Transverse colon (tissue), 4 donors: Measurements from ENCODE around the gene KRTAP1-5. TPM values are rescaled to one million over a fixed set of nuclear protein-coding genes. Genes with fewer than 3 reads are reported as not detected.
"Not testable (repeated sequence)": the region's sequence is repeated elsewhere in the genome, so short reads cannot be mapped to it uniquely, and the experiment has no call there.

Experiments
- DNase-seq: peaks from one replicate; pipeline ENCODE4 v3.0.0-alpha.2; 2019
- H3K27ac ChIP-seq, 4 donors: fragments of 200-600 bp; sonication (generic); 2 replicates each; pipeline ENCODE4 v1.5.1; 2016 to 2018; ENCODE audit warnings: inconsistent platforms in 4 of 4
- H3K27me3 ChIP-seq: fragments of 200-600 bp; sonication (generic); 2 replicates; pipeline ENCODE4 v1.5.1; 2017; ENCODE audit warnings: inconsistent platforms
- H3K36me3 ChIP-seq, 4 donors: fragments of 200-600 bp; sonication (generic); 2 replicates each; pipeline ENCODE4 v1.5.1; 2017 to 2019; ENCODE audit warnings: inconsistent platforms in 4 of 4
- H3K4me1 ChIP-seq, 4 donors: fragments of 200-600 bp; sonication (generic); 2 replicates each; pipeline ENCODE4 v1.5.1; 2017 to 2020; ENCODE audit warnings: inconsistent platforms in 4 of 4
- H3K4me3 ChIP-seq, 4 donors: fragments of 200-600 bp; sonication (generic); 1 replicate in 1 of 4; 2 replicates in 3 of 4; pipeline versions ENCODE4 v1.5.1 to v1.6.1; 2017 to 2019; ENCODE audit warnings: inconsistent platforms in 4 of 4
- H3K9me3 ChIP-seq, 2 donors: fragments of 200-600 bp; sonication (generic); 2 replicates each; pipeline ENCODE4 v1.5.1; 2017 to 2019; ENCODE audit warnings: inconsistent platforms in 2 of 2
- EP300 ChIP-seq: sonication (generic); formaldehyde crosslinking; IDR thresholded peaks from one replicate; pipeline ENCODE4 v1.6.1; 2017; ENCODE audit warnings: antibody characterized with exemption, low read depth
- POLR2A ChIP-seq: fragments of 450-650 bp; IDR thresholded peaks from one replicate; pipeline ENCODE4 v1.6.1; 2016; ENCODE audit warnings: antibody characterized with exemption, mild to moderate bottlenecking, moderate library complexity
- POLR2AphosphoS5 ChIP-seq, 3 donors: sonication (generic); formaldehyde crosslinking; IDR thresholded peaks; one replicate each; pipeline ENCODE4 v1.6.1; 2016; ENCODE audit warnings: antibody characterized with exemption in 3 of 3
- WGBS, 2 donors: methylation state at CpG; one replicate each; pipeline ENCODE4 v1.1.5; 2018; ENCODE audit warnings: low coverage in 1 of 2; 5-methylcytosine and 5-hydroxymethylcytosine counted together
- in situ Hi-C, 4 donors: fragments of 200-750 bp; cut with MboI; loops; one replicate each; pipeline versions ENCODE4 v1.15.0 to v1.15.1; 2017; ENCODE audit warnings: low sequenced_read_pairs in 3 of 4, low pct_ligation_motif_present in 1 of 4, low pct_unique_long_range_greater_than_20kb in 1 of 4
- intact Hi-C: fragments of 100-400 bp; cut with DNase I; formaldehyde crosslinking; loops from one replicate; pipeline ENCODE4 v1.15.1; 2023; ENCODE audit warnings: low total_unique reads
- total RNA-seq, 4 donors: library from RNA; depleted of rRNA; stranded (reverse); fragments of >200 nt; gene quantifications; one replicate each; pipeline ENCODE4 v1.1.0, GENCODE V29; 2016
- TF ChIP-seq, protein P1 (sequence below), 5 experiments: fragments of 200-600 bp in 3 of 5; fragments of 450-650 bp in 2 of 5; sonication (generic) in 3 of 5; IDR thresholded peaks; 1 replicate in 2 of 5; 2 replicates in 3 of 5; pipeline ENCODE4 v1.5.1; 2016 to 2017; ENCODE audit warnings: antibody characterized with exemption in 5 of 5, inconsistent platforms in 3 of 5, mild to moderate bottlenecking in 2 of 5, moderate library complexity in 1 of 5

The KRTAP1-5 gene
- total RNA-seq, 4 donors from 2014 or later, result not detected

DNA sequence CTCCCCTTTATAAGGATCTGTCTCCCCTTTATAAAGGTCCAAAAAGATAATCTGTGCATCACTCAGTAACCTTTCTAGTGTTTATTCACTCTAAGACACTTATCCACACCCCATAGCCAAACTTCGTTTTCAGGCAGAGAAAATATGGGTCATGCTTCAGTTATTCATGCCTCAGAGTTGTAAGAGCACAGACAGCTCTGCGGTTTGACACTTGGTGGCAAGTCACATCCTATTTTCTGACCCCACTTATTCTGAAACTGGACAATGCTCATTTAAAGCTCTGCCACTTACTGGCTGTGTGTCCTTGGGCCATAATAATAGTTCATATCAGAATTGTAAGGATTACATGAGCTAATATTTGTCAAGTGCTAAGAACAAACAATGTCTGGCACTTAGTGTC is 22.1 kb upstream of the KRTAP1-5 start:
- H3K4me1 ChIP-seq, result no peaks in the 10 kb centered on the region
- no peak for DNase-seq
- TF ChIP-seq EP300 (no peak), POLR2A (no peak), POLR2AphosphoS5 (IDR thresholded peaks at IDR 0.05) (no peak)
- TF ChIP-seq, protein P1, sequence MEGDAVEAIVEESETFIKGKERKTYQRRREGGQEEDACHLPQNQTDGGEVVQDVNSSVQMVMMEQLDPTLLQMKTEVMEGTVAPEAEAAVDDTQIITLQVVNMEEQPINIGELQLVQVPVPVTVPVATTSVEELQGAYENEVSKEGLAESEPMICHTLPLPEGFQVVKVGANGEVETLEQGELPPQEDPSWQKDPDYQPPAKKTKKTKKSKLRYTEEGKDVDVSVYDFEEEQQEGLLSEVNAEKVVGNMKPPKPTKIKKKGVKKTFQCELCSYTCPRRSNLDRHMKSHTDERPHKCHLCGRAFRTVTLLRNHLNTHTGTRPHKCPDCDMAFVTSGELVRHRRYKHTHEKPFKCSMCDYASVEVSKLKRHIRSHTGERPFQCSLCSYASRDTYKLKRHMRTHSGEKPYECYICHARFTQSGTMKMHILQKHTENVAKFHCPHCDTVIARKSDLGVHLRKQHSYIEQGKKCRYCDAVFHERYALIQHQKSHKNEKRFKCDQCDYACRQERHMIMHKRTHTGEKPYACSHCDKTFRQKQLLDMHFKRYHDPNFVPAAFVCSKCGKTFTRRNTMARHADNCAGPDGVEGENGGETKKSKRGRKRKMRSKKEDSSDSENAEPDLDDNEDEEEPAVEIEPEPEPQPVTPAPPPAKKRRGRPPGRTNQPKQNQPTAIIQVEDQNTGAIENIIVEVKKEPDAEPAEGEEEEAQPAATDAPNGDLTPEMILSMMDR (IDR thresholded peaks at IDR 0.05), result no peak
- intact Hi-C loops, result no loop called here
- no peak overlapping the region for H3K4me3 ChIP-seq
- H3K36me3 ChIP-seq, result no peaks in the 10 kb centered on the region
- in situ Hi-C loops, result no loop called here
- H3K27ac ChIP-seq, result no peak overlapping the region
- H3K27me3 ChIP-seq, result peaks cover 40% of the 10 kb centered on the region
- H3K9me3 ChIP-seq, result no peaks in the 10 kb centered on the region
- 34 to 38% methylated on average over 2 of the region's 2 CpGs for WGBS, 2 donors

DNA sequence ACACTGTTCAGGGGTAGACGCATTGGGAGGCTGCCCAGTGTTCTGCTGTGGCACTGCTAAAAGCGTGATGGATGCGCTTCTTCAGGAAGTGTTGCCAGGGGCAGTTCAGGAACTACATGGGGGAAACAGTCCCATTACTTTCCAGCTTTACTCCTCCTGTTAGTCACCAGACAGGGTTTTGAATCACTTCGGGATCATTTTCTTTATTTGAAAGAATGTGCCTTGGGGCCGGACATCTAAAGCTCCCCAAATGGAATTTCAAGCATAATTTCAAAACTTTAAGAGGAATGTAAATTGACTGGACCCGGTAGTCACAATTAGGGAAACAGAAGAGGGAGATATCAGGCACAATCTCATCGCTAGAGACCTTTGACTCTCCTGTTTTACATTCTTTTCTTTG is 21.4 kb upstream of the KRTAP1-5 start:
- no peaks in the 10 kb centered on the region for H3K4me1 ChIP-seq
- in situ Hi-C loops (no loop called here), intact Hi-C loops (no loop called here)
- H3K4me3 ChIP-seq, result no peak overlapping the region
- TF ChIP-seq POLR2A (no peak), EP300 (no peak), POLR2AphosphoS5 (IDR thresholded peaks at IDR 0.05) (no peak)
- TF ChIP-seq, protein P1 (IDR thresholded peaks at IDR 0.05), result no peak
- 68 to 78% methylated on average over 4 to 7 of the region's 7 CpGs for WGBS, 2 donors
- no peaks in the 10 kb centered on the region for H3K36me3 ChIP-seq
- H3K9me3 ChIP-seq, result peaks cover 0 to 1% of the 10 kb centered on the region in 2 donors
- no peak for DNase-seq
- no peak overlapping the region for H3K27ac ChIP-seq
- H3K27me3 ChIP-seq, result peaks cover 40% of the 10 kb centered on the region

DNA sequence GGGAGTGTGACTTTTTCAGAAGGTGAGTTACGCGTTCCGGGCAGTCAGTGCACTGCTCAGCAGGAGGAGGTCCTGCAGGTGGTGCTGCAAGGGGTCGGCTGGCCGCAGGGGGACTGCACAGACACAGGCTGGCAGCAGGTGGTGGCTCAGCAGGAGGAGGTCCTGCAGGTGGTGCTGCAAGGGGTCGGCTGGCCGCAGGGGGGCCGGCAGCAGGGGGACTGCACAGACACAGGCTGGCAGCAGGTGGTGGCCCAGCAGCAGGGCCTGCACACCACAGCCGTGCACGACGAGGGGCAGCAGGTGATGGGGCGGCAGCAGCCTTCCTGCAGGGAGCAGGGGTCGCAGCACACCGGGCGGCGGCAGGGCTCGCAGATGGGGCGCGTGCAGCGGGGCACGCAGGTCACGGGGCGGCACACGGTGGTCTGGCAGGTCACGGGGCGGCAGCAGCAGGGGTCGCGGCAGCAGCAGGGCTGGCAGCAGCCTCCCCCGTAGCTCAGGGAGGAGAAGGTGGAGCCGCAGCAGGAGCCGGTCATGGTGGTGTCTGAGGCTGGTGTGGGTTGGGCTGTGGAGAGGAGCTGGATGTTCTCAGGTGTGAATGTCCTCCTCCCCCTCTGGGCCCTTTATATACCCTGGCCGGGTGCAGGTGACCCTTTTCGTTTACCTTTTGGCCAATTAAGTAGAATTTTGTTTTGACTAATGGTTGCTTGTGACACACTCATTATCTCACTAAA is 19.9 kb upstream of the KRTAP1-5 start, which contains the start of gene KRTAP2-1:
KRTAP2-1 (minus strand) TSS at position 582 of the 731 bp plus-strand sequence; CDS start at position 533, 49 bp downstream.
- H3K27me3 ChIP-seq, result peaks cover 40% of the 10 kb centered on the region
- DNase-seq, intact Hi-C loops, H3K36me3 ChIP-seq, H3K4me1 ChIP-seq, H3K9me3 ChIP-seq, in situ Hi-C loops, H3K27ac ChIP-seq, H3K4me3 ChIP-seq: not testable (repeated sequence)
- WGBS, 2 donors, result 77% methylated on average over 8 of the region's 33 CpGs; no CpG with 5 or more reads in 1 of the 2 donors

DNA sequence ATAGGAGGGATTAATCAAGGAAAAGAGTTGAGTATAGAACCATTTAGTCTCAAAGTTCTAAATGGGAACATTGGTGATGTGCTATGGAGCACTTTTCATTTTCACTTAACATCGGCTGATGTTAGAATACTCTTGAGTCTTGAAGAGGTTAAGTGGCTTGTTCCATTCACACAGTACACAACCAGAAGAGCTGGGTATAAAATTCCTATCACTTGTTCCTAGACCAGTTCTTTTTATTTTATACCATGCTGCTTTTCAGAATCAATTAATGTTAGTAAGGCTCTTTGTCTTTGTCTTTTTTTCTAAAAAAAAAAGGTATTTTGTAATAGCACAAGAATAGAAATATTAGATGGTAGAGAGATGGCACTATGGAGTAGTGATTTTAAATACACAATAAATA is 15.9 kb upstream of the KRTAP1-5 start:
- no peaks in the 10 kb centered on the region for H3K36me3 ChIP-seq
- intact Hi-C loops (no loop called here), in situ Hi-C loops (no loop called here)
- H3K27me3 ChIP-seq, result peaks cover 18% of the 10 kb centered on the region
- DNase-seq, result no peak
- no peaks in the 10 kb centered on the region for H3K4me1 ChIP-seq
- H3K27ac ChIP-seq, result no peak overlapping the region
- no peak overlapping the region for H3K4me3 ChIP-seq
- peaks cover 0 to 3% of the 10 kb centered on the region in 2 donors for H3K9me3 ChIP-seq
- WGBS, 2 donors, result 75 to 100% methylated on average over 1 of the region's 1 CpG
- TF ChIP-seq EP300 (no peak), POLR2AphosphoS5 (IDR thresholded peaks at IDR 0.05) (no peak), POLR2A (no peak)
- TF ChIP-seq, protein P1 (IDR thresholded peaks at IDR 0.05), result no peak

DNA sequence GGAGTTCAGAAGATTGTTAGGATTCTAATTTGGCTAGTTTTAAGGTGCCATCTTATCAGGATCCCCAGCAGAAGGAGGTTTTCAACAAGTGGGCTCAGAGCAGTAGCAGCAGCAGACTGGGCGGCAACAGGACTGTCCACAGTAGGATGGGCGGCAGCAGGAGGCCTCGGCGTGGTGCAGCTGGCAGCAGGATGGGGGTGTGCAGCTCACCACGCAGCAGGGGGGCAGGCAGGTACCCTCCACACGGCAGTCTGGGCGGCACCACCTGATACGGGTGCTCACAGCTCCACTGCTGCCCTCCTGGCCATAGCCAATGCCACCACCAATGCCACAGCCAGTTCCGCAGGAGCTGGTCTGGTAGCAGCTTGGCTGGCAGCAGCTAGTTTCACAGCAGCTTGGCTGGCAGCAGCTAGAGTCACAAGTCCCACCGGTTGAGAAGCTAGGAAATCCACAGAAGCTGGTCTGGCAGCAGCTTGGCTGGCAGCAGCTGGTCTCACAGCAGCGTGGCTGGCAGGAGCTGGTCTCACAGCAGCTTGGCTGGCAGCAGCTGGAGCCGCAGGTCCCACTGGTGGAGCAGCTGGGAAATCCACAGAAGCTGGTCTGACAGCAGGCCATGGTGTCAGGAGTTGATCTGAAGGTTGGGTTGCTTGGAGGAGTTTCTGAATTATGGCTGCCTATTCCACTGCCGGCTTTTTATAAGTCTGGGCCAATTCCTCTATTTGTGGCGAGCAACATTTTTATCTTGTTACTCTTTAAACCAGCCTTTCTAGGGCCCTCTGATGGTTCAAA is 14.0 kb upstream of the KRTAP1-5 start, which contains the start of gene KRTAP1-1:
KRTAP1-1 (minus strand) TSS at position 668 of the 789 bp plus-strand sequence; CDS start at position 615, 53 bp downstream.
- in situ Hi-C loops, H3K27ac ChIP-seq, intact Hi-C loops, H3K9me3 ChIP-seq, H3K4me3 ChIP-seq, H3K4me1 ChIP-seq, H3K36me3 ChIP-seq, DNase-seq: not testable (repeated sequence)
- peaks cover 11% of the 10 kb centered on the region for H3K27me3 ChIP-seq
- WGBS, 2 donors, result 33 to 75% methylated on average over 1 to 14 of the region's 14 CpGs
